ENCODE measurements around the gene KCTD17.

KCTD17 gene

DNA sequence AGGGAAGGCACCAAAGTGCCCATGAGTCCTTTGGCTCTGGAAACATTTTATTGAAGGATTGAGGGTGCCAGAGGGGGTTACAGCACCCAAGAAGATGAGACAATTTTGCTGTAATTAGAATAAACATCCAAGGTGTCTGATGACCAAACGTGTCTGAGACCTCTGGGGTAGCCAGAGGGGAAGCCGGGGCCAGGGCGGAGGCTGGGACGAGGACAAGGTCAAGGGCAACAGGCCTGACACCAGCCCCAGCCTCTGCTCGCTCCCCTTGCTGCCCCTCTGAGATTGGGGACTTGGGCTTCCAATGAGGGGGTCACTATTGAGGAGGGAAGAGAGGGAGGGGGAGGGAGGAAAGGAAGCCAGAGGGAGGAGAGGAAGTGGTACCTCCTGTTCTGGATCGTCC is 32.4 kb downstream of the KCTD17 start:
- DNase-seq = no peak

- no peak for DNase-seq
Observed at GRCh38 chr22:37084385-37084784, 32.8 kb downstream of the KCTD17 start.

DNA sequence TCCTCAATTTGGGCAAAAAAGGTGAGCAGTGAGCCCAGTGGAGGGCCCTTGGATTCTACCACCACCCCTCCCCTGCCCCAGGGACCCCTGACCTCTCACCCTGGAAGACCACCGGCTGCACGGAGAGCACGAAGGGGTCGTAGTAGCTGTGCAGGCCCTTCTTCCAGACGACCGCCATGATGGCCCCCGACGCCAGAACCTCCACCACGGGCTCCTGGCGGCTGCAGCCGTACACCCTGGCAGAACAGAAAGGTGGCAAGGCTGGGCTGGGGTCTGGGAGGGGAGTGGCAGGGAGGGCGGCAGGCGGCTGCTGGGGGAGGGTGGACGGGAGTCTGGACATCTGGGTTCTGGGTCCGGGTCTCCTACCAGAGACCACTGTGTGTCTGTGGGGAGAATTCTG is 34.6 kb downstream of the KCTD17 start:
- no peak for DNase-seq

GRCh38 chr22:37088108-37088605 is 36.6 kb downstream of the KCTD17 start:
- DNase-seq = no peak

DNA sequence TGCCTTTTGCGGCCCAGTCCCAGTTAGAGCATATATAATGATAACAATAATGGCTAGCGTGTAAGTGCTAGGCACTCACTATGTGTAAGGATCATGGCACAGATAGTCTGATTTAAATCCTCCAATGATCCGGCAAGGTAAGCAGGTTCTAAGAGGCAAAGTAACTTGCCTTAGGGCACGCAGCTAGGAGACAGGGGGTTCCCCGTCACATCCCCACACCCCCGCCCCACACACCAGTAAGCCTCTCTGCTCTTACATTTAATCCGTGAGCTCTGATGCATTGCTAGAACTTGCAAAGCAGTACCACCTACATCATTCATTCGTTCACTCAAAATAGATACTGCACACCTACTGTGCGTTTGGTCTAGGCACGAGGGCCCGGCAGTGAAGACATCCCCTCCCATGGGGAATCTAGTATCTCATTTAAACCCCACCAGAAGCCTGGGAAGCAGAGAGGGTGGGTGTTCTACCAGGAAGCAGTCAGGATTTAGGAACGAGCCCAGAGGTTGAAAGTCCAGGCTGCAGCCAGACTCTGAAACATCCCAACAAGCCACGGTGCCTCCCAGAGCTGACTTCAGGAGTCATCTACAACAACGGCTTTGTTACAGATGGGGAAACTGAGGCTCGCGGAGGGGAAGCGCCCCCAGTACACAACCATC is 37.3 kb downstream of the KCTD17 start:
- no peak for DNase-seq

DNA sequence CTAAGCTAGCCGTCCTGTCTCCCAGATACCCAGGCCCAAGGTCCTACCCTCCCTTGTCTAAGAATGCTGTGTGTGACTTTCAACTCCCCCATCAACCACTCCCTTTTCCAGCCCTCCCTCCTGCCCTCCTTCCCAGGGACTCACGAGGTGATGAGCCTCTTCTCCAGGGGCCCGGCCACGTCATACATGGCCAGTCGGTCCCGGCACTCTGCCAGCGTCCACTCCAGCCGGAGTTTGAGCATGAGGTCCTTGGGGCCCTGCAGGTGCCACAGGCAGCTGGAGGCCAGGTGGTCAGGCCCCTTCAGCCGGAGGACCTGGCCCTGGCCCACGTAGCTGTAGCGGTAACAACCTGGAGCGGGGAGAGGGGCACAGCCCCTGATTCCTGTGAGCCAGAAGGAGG is 37.9 kb downstream of the KCTD17 start:
- DNase-seq = no peak

DNA sequence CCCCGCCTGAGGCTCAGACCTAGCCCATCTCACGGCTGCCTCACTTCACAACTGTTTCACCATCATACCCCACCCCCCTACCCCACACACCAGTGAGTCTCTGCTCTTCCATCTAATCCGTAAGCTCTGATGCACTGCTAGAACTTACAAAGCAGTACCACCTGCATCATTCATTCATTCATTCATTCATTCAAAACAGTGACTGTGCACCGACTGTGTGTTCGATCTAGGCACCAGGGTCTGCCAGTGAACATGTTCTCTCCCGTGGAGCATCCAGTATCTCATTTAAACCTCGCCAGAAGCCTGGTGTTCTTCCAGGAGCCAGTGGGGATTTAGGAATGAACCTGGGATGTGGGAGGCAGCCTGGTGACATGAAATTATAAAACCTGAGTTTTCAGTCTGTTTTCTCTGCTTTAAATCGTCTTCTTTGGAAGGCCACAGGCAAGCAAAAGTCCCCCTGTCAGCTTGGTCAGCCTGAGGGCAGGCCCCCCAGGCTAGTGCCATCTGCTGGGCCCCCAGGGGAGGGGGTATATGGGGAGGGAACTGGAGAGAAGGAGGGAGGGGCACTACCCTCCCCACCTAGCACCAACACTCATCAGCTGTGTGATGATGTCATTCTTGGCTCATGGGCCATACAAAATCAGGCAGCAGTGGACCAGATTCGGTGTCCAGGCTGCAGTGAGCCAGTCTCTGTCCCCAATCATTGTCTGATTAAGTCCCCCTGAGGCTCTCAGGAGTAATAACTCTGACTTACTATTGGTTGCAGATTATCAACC is 39.6 kb downstream of the KCTD17 start:
- no peak for DNase-seq

DNA sequence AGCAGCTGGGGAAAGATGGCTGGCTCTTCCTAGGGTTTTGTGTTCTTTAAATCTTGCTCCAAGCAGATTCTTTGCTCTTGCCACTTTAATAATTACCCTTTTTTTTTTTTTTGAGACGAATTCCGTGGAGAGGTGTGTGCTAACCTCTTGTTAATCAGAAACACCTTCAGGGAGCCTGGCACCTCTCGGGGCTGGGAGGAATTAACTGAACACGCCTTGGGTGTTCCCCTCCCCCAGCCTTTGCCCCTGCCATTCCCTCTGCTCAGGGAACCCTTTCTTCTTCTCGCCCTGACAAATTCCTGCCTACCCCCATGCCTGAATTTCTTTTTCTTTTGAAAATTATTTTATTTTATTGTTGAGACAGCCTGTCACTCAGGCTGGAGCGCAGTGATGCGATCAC is 40.5 kb downstream of the KCTD17 start:
- no peak for DNase-seq

- DNase-seq = no peak
Observed at GRCh38 chr22:37092997-37093396, 41.5 kb downstream of the KCTD17 start.

- no peak for DNase-seq
Observed at GRCh38 chr22:37094239-37094638, 42.7 kb downstream of the KCTD17 start.

DNA sequence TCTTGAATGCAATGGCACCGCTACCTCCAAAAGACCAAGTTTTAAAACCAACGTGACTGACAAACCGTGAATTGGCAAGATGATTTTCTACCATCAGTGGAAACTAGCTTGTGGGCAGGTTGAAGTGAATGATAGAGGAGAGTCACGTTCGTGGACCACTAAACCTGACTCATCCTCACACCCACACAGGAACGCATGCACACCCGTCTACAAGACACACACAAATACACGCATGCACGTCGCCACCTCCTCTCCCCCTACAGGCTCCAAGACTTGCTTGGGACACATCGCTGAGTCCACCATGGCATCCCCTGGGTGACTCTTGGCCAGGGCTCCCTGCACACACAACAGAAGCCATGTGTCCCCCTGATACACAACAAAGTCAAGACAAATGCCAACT is 43.6 kb downstream of the KCTD17 start:
- DNase-seq = no peak

GRCh38 chr22:37097346-37097745 is 45.8 kb downstream of the KCTD17 start:
- DNase-seq = no peak

DNA sequence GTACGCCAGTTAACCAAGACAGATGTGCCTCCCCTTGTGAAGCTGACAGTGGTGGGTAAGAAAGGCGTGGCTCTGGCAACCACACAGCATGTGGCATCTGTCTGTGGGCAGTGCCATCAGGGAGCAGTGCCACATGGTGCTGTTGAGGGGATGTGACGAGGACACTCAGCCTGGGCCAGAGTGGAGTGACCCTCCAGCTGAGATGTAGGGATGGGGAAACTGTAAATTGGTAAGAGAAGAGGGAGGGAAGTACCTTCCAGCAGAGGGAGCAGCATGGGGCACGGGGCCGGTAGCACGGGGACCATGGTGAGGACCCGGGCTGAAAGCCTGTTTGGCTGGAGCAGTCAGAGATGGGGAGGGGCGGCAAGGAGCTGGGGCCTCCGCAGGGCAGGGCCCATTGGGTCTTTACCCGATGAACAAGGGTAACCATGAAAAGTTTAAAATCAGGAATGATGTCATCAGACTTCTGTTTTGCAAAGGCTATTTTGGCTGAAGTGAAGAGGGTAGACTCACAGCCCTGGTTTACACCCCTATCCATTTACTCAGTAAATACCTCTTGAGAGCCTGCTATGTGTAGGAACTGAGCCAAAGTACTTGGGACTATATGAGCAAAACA is 47.5 kb downstream of the KCTD17 start:
- no peak for DNase-seq

- DNase-seq = no peak
Observed at GRCh38 chr22:37100589-37101127, 49.1 kb downstream of the KCTD17 start.

DNA sequence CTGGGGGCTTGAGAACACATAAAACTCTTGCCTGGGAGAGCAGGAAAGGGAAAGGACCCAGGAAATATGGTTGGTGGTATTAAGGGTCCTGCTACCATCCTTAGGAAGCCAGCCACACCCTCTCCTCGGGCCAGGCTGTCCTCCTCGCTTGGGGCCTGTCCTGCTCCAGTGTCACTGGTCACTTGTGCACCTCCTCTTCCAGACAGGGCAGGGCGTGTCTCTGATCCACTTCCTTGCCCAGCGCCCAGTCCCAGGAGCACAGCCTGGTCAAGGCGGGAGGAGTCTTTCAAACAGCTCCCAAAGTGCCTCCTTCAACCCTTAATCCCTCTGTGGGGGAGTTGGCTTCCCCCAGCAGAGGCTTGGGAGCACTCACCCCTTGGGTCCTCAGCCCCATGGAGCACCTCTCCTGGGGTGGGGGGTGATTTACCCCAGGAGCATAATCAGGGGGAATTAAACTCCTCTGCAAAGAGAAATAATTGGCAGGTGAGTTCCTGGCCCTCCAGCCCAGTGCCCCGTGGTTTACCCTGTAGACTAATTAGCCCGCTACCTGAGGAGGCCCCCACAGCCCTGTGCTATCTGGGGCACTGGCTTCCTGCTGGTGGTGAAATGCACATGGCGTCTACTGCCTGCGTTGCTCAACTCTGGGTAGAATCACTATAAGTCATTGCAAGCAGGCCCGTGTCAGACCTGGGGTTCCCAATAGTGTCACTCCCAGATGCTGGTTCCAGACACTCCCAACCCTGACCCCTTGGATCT is 49.9 kb downstream of the KCTD17 start:
- no peak for DNase-seq

DNA sequence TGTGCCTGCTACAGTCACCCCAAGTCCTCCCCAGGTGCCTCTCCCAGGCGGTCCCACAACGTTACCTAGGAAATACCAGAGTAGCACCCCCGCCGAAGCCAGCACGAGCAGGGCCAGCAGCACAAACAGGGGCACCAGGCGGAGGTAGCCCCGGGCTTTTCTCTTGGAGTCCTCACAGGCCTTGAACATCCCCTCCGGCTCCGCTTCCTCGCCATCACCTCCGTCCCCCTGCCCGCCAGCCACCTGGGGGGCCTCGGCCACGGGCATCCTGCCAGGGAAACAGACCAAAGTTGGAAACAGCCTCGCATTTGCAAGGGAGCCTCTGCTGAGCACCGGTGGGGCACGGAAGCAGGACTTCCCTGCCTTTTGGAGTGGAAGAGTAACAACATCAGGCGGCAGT is 51.6 kb downstream of the KCTD17 start:
- DNase-seq = no peak

- DNase-seq = no peak
Observed at GRCh38 chr22:37103656-37104452, 52.3 kb downstream of the KCTD17 start.

- DNase-seq = no peak
Observed at GRCh38 chr22:37105154-37105553, 53.6 kb downstream of the KCTD17 start.

GRCh38 chr22:37105990-37106389 is 54.4 kb downstream of the KCTD17 start:
- DNase-seq = no peak

- no peak for DNase-seq
Observed at GRCh38 chr22:37107816-37108621, 56.5 kb downstream of the KCTD17 start.

DNA sequence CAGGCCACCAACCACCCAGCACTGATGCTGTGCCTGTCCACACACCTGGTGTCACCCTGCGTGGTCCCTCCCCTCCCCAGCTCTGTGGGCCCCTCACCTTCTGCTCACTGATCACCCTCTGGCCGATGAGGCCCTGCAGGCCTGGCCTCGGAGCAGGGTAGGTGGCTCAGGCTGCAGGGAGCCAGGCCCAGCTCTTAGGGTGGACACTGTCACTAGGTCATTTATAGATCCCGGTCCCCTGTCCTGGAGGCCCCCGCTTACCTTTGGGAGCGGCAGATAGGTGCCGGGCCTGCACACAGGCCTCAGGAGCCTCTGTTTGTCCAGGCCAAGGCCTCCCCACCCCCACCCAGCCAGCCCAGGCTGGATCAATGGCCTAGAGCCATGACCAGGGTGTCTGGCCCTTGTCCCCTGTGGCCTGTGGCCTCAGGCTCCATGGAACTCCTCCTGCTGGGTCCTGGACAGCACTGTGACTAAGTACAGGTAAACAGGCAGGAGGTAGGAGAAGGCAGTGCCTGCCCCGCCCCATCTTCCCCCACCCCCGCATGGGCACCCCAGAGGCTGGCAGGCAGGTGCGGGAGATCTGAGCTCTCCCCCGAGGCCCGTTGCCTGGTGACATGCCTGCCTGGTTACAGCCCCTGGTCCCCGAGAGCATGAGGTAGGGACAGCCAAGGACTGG is 57.8 kb downstream of the KCTD17 start, which contains the start of gene TMPRSS6:
Gene TMPRSS6, minus strand, starts transcription at position 472 of the 676 bp plus-strand sequence. CDS start 6,296 bp downstream, outside the sequence.
- DNase-seq = no peak
